Stimulated activated memory B cell treated with anti-CD40 and anti-IgM and Interleukin-4, amounts not matched to agents 10 μg/mL and 1 μg/mL and 100 μg/mL, for 72 hours (primary cell): ENCODE measurements around the gene SLC11A1.

Experiments used
- ATAC-seq: fragments of 150-1000 bp; cut with Tn5 transposase; 2 replicates; pipeline ENCODE4 v1.10.0; 2021
- H3K27ac Mint-ChIP-seq: one replicate; pipeline ENCODE4 v1.8.0; 2022; ENCODE audit warnings: mild to moderate bottlenecking, mixed read lengths
- H3K27me3 Mint-ChIP-seq: one replicate; pipeline ENCODE4 v1.8.0; 2022; ENCODE audit warnings: mixed read lengths
- H3K36me3 Mint-ChIP-seq: one replicate; pipeline ENCODE4 v1.8.0; 2022; ENCODE audit warnings: mixed read lengths
- H3K4me1 Mint-ChIP-seq: one replicate; pipeline ENCODE4 v1.8.0; 2022; ENCODE audit warnings: mixed read lengths
- H3K4me3 Mint-ChIP-seq: one replicate; pipeline ENCODE4 v1.8.0; 2022; ENCODE audit warnings: mild to moderate bottlenecking, moderate library complexity, mixed read lengths
- H3K9me3 Mint-ChIP-seq: one replicate; pipeline ENCODE4 v1.8.0; 2022; ENCODE audit warnings: mixed read lengths

SLC11A1 gene

DNA sequence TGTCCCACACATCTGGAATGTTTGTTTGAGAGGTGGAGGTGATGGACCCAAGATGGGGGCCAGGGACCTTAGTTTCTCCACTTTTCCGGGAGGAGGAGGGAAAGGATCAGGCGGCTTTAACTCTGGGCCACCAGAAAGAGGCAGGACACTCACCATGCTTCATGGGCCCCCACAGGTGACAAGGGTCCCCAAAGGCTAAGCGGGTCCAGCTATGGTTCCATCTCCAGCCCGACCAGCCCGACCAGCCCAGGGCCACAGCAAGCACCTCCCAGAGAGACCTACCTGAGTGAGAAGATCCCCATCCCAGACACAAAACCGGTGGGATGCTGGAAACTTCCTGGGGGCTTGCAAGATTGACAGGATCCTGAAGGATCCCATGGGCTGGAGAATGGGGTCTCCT is 712 bp downstream of the SLC11A1 start:
- Mint-ChIP-seq H3K27ac (no peak overlapping the region), H3K9me3 (no peaks in the 10 kb centered on the region), H3K36me3 (no peaks in the 10 kb centered on the region), H3K4me3 (no peak overlapping the region), H3K27me3 (peaks cover 12% of the 10 kb centered on the region), H3K4me1 (peaks cover 17% of the 10 kb centered on the region)
- no peak for ATAC-seq

DNA sequence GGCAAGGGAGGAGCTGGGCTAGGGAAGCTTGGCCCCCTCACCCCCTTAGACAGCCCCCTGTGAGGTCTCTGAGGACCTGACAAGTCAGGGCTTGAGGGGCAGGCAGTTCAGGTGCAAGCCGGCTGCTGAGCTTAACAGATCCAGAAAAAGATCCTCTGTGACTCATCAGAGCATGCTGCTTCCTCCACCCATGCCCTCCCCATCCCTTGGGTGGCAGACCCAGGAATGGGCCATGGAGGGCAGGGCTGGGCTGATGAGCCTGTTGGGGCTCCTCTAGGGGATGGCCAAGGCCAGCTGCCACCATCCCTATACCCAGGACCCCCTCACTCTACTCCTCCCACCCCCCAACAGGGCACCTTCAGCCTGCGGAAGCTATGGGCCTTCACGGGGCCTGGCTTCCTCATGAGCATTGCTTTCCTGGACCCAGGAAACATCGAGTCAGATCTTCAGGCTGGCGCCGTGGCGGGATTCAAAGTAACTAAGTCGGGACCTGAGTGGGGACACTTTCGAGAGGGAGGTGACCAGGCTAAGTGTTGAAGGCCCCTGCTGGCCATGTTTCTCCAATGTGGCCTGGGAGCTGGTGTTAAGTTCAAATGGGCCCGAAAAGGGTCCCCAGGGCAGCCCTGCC is 1.9 kb downstream of the SLC11A1 start:
- no peak overlapping the region for H3K4me3 Mint-ChIP-seq
- H3K9me3 Mint-ChIP-seq, result no peaks in the 10 kb centered on the region
- no peak overlapping the region for H3K27ac Mint-ChIP-seq
- ATAC-seq, result no peak
- no peaks in the 10 kb centered on the region for H3K36me3 Mint-ChIP-seq
- H3K4me1 Mint-ChIP-seq, result peaks cover 17% of the 10 kb centered on the region
- peaks cover 12% of the 10 kb centered on the region for H3K27me3 Mint-ChIP-seq

DNA sequence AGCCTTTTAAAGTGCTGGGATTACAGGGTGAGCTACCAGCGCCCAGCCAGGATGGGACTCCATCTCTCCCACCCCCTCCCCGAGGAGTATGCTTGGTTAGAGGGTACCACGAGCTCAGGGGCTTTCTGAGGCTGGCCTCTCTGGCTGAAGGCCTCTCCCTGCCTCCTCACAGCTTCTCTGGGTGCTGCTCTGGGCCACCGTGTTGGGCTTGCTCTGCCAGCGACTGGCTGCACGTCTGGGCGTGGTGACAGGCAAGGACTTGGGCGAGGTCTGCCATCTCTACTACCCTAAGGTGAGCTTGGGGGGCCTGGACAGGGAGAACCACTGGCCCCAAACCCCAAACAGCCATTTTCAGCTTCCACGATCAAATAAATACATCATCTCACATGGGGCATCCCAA is 2.9 kb downstream of the SLC11A1 start:
- Mint-ChIP-seq H3K4me1 (peaks cover 17% of the 10 kb centered on the region), H3K27me3 (peaks cover 12% of the 10 kb centered on the region), H3K36me3 (no peaks in the 10 kb centered on the region), H3K27ac (no peak overlapping the region), H3K4me3 (no peak overlapping the region), H3K9me3 (no peaks in the 10 kb centered on the region)
- no peak for ATAC-seq

DNA sequence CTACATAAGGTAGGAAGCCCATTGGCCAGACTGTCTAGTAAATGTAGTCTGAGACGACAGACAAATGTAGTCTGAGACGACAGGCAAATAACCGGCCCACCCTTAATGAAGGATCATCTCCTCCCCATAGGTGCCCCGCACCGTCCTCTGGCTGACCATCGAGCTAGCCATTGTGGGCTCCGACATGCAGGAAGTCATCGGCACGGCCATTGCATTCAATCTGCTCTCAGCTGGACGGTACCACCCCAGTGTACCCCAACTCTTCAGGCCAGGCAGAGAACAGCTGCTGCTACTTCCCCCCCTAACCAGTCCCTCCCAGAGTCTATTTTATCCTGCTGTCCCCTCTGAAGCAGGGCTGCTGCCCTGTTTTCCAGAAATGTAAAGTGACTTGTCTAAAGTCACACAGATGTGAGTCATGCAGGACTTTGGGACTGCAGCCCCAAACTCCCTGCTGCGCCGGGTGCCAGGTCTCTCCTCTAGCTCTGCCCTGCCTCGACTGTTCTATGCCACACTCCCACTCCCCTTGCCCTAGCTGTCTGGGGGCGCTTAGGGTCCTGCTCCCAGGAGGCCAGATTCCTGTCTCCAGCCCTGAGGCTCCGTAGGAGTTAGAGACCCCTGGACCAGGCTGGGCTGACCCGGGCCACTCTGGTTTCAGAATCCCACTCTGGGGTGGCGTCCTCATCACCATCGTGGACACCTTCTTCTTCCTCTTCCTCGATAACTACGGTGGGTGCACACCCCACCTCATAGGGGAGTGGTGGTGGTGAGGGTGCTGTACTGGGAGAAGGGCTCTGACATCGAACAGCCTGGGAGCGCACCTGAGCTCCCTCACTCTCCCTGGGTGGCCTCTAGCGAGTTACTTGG is 4.7 kb downstream of the SLC11A1 start:
- ATAC-seq, result peak; percentile 6
- no peak overlapping the region for H3K27ac Mint-ChIP-seq
- H3K4me1 Mint-ChIP-seq, result peaks cover 13% of the 10 kb centered on the region
- H3K9me3 Mint-ChIP-seq, result no peaks in the 10 kb centered on the region
- H3K36me3 Mint-ChIP-seq, result no peaks in the 10 kb centered on the region
- H3K27me3 Mint-ChIP-seq, result peaks cover 12% of the 10 kb centered on the region
- H3K4me3 Mint-ChIP-seq, result peak overlapping the region; percentile 33

DNA sequence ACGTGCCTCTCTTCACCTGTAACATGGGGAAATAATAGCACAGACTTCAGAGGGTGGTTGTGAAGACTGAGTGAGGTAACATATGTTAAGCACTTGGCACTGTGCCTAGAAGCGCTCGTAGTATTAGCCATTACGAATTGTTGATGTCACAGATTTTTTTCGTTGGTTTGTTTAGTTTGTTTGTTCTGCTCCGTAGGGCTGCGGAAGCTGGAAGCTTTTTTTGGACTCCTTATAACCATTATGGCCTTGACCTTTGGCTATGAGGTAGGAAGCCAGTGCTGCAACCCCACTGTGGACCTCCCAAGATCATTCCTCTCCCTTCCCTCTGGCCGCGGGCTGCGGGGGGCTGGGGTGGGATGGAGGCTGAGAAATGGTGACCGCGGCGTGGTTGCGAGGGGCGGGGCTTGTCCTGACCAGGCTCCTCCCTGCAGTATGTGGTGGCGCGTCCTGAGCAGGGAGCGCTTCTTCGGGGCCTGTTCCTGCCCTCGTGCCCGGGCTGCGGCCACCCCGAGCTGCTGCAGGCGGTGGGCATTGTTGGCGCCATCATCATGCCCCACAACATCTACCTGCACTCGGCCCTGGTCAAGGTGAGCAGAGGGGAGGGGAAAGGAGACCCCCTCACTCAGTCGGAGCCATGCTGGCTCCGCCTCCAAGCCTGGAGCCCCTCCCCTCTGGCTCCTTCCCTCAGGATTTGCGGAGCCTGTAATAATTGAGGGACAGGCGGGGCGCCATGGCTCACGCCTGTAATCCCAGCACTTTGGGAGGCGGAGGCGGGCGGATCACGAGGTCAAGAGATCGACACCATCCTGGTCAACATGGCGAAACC is 5.5 kb downstream of the SLC11A1 start:
- no peak overlapping the region for H3K27ac Mint-ChIP-seq
- no peaks in the 10 kb centered on the region for H3K9me3 Mint-ChIP-seq
- no peaks in the 10 kb centered on the region for H3K36me3 Mint-ChIP-seq
- peaks cover 6% of the 10 kb centered on the region for H3K4me1 Mint-ChIP-seq
- H3K4me3 Mint-ChIP-seq, result peak overlapping the region; percentile 33
- peaks cover 12% of the 10 kb centered on the region for H3K27me3 Mint-ChIP-seq
- ATAC-seq, result peak; percentile 56

DNA sequence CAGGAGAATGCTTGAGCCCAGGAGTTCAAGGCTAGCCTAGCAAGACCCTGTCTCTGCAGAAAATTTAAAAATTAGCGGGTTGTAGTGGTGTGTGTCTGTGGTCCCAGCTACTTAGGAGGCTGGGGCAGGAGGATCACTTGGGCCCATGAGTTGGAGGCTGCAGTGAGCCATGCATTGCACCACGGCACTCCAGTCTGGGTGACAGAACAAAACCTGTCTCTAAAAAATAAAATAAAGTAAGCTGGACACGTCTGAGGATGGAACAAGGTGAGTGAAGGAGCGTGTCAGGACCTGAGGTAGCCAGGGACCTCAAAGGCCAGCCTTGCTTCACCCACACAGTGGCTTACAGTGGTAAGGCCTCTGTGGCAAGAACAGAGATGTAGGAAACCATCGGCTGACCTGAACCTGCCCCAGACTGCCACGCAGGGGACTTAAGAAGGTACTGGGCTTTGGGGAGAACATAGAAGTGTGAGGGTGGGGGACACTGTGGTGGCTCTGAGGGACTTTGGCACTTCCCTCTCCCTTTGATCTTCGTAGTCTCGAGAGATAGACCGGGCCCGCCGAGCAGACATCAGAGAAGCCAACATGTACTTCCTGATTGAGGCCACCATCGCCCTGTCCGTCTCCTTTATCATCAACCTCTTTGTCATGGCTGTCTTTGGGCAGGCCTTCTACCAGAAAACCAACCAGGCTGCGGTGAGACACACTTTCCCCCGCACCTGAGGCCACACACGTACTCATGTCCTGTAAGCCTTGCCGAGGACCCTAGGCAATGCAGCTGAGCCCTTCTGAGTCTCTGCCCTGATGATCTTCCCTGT is 7.5 kb downstream of the SLC11A1 start:
- no peaks in the 10 kb centered on the region for H3K36me3 Mint-ChIP-seq
- peaks cover 19% of the 10 kb centered on the region for H3K4me1 Mint-ChIP-seq
- H3K27ac Mint-ChIP-seq, result no peak overlapping the region
- H3K27me3 Mint-ChIP-seq, result peaks cover 12% of the 10 kb centered on the region
- no peak for ATAC-seq
- no peaks in the 10 kb centered on the region for H3K9me3 Mint-ChIP-seq
- no peak overlapping the region for H3K4me3 Mint-ChIP-seq

DNA sequence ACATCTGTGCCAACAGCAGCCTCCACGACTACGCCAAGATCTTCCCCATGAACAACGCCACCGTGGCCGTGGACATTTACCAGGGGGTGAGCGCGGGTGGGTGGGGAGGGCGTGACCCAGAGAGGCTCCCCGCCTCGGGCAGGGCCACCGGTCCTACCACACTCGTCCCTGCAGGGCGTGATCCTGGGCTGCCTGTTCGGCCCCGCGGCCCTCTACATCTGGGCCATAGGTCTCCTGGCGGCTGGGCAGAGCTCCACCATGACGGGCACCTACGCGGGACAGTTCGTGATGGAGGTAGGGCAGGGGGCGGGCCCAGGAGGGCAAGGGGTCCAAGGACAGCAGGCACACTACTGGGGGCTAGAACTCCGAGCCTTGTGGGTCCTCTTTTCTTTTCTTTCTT is 9.1 kb downstream of the SLC11A1 start:
- Mint-ChIP-seq H3K36me3 (no peaks in the 10 kb centered on the region), H3K4me1 (peaks cover 27% of the 10 kb centered on the region), H3K4me3 (no peak overlapping the region), H3K27me3 (peaks cover 12% of the 10 kb centered on the region), H3K9me3 (no peaks in the 10 kb centered on the region), H3K27ac (no peak overlapping the region)
- ATAC-seq, result no peak

DNA sequence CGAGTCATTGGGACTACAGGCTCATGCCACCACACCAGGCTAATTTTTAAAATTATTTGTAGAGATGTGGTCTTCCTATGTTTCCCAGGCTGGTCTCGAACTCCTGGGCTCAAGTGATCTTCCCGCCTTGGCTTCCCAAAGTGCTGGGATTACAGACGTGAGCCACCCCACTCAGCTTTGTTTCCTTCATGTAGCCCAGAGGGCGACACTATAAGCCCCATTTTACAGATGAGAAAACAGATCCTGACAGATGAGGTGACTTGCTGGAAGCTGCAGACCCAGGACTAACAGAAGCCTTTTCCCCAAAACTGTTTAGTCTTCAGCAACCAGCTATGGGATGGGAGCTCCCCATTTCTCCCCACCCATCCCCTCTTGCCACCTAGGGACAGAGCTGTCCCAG is 10.4 kb downstream of the SLC11A1 start:
- Mint-ChIP-seq H3K27ac (no peak overlapping the region), H3K4me1 (peaks cover 34% of the 10 kb centered on the region), H3K36me3 (no peaks in the 10 kb centered on the region), H3K27me3 (peaks cover 3% of the 10 kb centered on the region), H3K9me3 (no peaks in the 10 kb centered on the region), H3K4me3 (no peak overlapping the region)
- no peak for ATAC-seq

DNA sequence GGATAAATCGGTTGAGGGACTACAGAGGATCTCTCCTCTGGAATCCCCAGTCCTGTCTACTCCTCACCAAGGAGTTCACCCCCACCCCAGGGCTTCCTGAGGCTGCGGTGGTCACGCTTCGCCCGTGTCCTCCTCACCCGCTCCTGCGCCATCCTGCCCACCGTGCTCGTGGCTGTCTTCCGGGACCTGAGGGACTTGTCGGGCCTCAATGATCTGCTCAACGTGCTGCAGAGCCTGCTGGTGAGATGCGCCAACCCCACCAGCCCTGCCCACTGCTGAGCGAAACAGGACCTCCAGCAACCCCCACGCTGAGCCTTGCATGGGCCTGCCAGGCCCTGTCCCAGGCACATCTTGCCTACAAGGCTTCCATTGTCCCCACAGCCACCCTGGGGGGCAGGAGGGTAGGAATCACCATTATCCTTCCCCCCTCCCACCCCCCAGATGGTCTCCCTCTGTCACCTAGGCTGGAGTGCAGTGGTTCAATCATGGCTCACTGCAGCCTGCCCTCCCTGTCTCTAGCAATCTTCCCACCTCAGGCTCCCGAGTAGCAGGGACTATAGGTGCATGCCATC is 10.9 kb downstream of the SLC11A1 start:
- ATAC-seq, result no peak
- Mint-ChIP-seq H3K27me3 (peaks cover 8% of the 10 kb centered on the region), H3K9me3 (no peaks in the 10 kb centered on the region), H3K4me3 (no peak overlapping the region), H3K4me1 (peaks cover 39% of the 10 kb centered on the region), H3K27ac (peak overlapping the region; percentile 51), H3K36me3 (no peaks in the 10 kb centered on the region)

DNA sequence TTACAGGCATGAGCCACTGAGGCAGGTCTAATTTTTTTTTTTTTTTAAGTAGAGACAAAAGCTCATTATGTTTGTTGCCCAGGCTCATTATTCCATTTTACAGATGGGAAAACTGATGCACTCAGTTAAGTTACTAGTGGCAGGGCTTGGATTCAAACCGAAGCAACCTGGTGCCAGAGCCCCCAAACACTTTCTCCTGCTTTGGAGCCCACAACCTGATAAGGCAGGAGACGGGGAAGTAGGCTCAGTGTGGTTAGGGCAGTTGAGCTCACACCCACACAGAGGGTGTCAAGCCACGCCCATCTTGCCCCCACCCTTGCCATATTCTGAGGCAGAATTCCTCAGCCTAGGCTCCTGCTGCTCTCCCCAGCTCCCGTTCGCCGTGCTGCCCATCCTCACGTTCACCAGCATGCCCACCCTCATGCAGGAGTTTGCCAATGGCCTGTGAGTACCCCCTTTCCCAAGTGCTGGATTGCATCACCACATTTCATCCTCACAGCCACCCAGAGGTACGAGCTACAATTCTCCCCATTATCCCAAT is 11.7 kb downstream of the SLC11A1 start:
- no peaks in the 10 kb centered on the region for H3K36me3 Mint-ChIP-seq
- peaks cover 9% of the 10 kb centered on the region for H3K27me3 Mint-ChIP-seq
- no peaks in the 10 kb centered on the region for H3K9me3 Mint-ChIP-seq
- H3K4me1 Mint-ChIP-seq, result peaks cover 43% of the 10 kb centered on the region
- no peak overlapping the region for H3K4me3 Mint-ChIP-seq
- peak overlapping the region; percentile 98 for H3K27ac Mint-ChIP-seq
- ATAC-seq, result no peak

DNA sequence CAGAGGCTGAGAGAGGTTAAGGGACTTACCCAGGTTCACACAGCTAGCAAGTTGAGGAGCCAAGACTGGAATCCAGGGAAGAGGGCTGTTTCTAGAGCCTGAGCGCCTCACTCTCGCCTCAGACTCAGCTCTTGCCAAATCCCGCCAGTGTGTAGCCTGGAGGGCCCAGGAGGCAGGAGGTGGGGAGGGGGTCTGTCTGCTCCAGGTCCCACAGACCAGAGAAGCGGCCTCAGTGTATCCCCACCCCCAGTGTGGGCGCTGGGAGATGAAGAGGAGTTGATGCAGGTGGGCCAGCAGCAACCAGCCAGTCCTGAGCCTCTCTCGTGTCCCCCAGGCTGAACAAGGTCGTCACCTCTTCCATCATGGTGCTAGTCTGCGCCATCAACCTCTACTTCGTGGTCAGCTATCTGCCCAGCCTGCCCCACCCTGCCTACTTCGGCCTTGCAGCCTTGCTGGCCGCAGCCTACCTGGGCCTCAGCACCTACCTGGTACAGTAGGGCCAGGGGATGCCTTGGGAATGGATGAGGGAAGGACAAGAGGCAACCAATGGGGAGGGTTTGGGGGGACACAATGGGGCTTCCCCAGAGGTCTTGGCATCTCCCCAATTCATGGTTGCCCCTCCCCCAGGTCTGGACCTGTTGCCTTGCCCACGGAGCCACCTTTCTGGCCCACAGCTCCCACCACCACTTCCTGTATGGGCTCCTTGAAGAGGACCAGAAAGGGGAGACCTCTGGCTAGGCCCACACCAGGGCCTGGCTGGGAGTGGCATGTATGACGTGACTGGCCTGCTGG is 12.4 kb downstream of the SLC11A1 start:
- no peaks in the 10 kb centered on the region for H3K36me3 Mint-ChIP-seq
- no peaks in the 10 kb centered on the region for H3K9me3 Mint-ChIP-seq
- H3K27ac Mint-ChIP-seq, result peak overlapping the region; percentile 98
- ATAC-seq, result no peak
- H3K4me3 Mint-ChIP-seq, result peak overlapping the region; percentile 29
- peaks cover 47% of the 10 kb centered on the region for H3K4me1 Mint-ChIP-seq
- peaks cover 9% of the 10 kb centered on the region for H3K27me3 Mint-ChIP-seq

DNA sequence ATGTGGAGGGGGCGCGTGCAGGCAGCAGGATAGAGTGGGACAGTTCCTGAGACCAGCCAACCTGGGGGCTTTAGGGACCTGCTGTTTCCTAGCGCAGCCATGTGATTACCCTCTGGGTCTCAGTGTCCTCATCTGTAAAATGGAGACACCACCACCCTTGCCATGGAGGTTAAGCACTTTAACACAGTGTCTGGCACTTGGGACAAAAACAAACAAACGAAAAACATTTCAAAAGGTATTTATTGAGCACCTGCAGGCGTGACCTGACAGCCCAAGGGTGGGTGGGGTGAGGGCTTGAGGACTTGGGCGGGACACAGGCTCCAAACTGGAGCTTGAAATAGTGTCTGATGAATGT is 13.0 kb downstream of the SLC11A1 start:
- Mint-ChIP-seq H3K4me3 (peak overlapping the region; percentile 29), H3K27me3 (peaks cover 9% of the 10 kb centered on the region), H3K27ac (peak overlapping the region; percentile 98), H3K4me1 (peaks cover 47% of the 10 kb centered on the region), H3K9me3 (no peaks in the 10 kb centered on the region), H3K36me3 (no peaks in the 10 kb centered on the region)
- ATAC-seq, result no peak

DNA sequence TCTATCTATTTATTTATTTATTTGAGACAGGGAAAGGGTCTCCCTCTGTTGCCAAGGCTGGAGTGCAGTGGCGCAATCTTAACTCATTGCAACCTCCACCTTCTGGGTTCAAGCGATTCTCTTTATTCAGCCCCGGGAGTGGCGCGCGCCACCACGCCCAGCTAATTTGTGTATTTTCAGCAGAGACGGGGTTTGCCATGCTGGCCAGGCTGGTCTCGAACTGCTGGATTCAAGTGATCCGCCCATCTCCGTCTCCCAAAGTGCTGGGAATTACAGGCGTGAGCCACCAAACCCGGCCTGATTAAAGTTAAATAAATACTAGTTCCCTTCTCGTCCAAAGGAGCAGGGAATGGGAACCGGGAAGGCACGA is 13.4 kb downstream of the SLC11A1 start:
- Mint-ChIP-seq H3K27me3 (peaks cover 9% of the 10 kb centered on the region), H3K4me1 (peaks cover 47% of the 10 kb centered on the region), H3K9me3 (no peaks in the 10 kb centered on the region), H3K27ac (peak overlapping the region; percentile 98), H3K4me3 (peak overlapping the region; percentile 97), H3K36me3 (no peaks in the 10 kb centered on the region)
- no peak for ATAC-seq
